HG03457 (cell line): ENCODE measurements around the gene APC.
"Not testable (repeated sequence)": the region's sequence is repeated elsewhere in the genome, so short reads cannot be mapped to it uniquely, and the experiment has no call there.

Source experiments
- ATAC-seq: cut with Tn5 transposase; IDR thresholded peaks from one replicate; pipeline ENCODE4 v1.9.1; 2021; ENCODE audit warnings: moderate number of reproducible peaks; ENCODE audit not compliant: unreplicated experiment

APC gene

GRCh38 chr5:112848116-112848811 lies 110.6 kb downstream of the APC start:
- peak; percentile 96 for ATAC-seq

- no peak for ATAC-seq
Measured at GRCh38 chr5:112849912-112850311, 112.2 kb downstream of the APC start.

DNA sequence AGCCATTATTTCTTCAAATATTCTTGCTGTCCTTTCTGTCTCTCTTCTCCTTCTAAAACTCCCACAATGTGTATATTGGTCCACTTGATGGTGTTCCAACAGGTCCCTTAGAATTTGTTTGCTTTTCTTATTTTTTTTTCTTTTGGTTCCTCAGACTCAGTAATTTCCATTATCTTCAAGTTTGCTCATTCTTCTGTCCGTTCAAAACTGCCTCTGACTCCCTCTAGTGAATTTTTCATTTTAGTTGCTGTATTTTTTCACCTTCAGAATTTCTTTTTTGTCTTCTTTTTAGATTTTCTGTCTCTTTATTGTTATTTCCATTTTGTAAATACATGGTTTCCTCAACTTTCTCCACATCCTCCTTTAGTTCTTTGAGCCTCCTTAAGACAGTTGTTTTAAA lies 117.0 kb downstream of the APC start:
- no peak for ATAC-seq

GRCh38 chr5:112857866-112858265 lies 120.2 kb downstream of the APC start:
- ATAC-seq: no peak

DNA sequence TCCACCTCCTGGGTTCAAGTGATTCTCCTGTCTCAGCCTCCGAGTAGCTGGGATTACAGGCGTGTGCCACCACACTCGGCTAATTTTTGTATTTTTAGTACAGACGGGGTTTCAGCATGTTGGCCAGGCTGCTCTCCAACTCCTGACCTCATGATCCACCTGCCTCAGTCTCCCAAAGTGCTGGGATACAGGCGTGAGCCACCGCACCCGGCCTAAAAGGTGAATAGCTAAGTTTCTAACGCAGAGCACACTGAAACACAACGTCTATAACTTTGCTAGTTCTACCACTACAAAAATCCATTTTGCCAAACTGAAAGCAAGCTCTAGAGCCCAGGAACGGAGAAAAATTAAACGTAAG lies 122.9 kb downstream of the APC start:
- ATAC-seq: not testable (repeated sequence)

- ATAC-seq: peak; percentile 96
Measured at GRCh38 chr5:112860929-112861637, 123.4 kb downstream of the APC start, which contains the start of gene SRP19. Gene SRP19, plus strand, starts transcription at chr5:112861287. Its CDS starts 90 bp downstream, at chr5:112861377.

DNA sequence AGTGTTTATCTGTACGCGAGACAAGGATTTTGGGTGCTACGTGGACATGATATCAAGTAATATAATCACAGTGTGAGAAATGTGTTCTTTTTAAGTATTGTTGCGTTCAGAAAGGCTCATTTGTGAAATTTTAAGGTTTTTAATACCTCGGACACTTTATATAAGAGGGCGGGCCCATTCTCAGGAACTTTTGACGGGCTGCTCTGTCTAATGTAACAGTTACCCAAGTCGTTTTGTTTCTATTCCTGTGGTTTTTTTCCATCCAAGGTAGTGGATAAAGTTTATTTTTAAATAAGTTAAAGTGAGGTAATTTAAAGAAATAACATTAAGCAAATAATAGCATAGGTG lies 123.9 kb downstream of the APC start:
- no peak for ATAC-seq

- no peak for ATAC-seq
Measured at GRCh38 chr5:112862085-112862484, 124.4 kb downstream of the APC start.

GRCh38 chr5:112863549-112863948 lies 125.9 kb downstream of the APC start:
- ATAC-seq: no peak

GRCh38 chr5:112865128-112865527 lies 127.4 kb downstream of the APC start:
- no peak for ATAC-seq

GRCh38 chr5:112866739-112867138 lies 129.1 kb downstream of the APC start:
- no peak for ATAC-seq

DNA sequence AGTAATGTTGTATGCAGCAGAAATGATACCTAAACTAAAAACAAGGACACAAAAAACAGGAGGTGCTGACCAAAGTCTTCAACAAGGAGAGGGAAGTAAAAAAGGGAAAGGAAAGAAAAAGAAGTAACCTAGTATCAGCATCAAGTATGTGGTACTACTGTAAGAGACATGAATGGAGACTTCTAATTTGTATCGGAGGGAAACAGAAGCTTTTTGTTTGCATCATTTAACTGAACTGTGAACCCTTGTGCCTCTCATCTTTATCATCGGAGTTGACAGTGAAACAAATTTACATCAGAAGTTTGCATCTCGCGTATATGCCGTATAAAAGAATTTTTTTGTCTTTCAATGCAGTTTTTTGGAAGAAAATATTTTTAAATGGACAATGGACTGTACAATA lies 129.7 kb downstream of the APC start:
- no peak for ATAC-seq

GRCh38 chr5:112869948-112870347 lies 132.3 kb downstream of the APC start:
- ATAC-seq: no peak

- no peak for ATAC-seq
Measured at GRCh38 chr5:112870966-112871365, 133.3 kb downstream of the APC start.

- ATAC-seq: no peak
Measured at GRCh38 chr5:112876362-112876761, 138.7 kb downstream of the APC start.

DNA sequence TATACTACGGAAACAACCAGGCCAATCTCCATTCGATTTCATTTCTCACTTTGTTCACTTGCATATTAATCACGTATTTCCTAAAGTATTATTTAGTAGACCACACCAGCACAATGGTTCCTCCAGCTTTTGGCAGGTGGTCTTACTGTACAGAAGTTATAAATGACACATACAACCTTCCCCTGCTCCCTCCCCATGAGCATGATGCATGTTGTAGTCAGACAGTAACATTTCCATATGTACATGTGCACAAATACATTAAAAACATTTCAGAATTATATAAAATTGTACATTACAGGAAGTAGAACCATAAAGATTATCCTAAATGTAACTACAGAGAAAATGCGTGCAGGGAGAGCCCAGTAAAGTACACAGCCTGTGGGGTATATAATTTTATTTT lies 140.4 kb downstream of the APC start:
- ATAC-seq: no peak

- no peak for ATAC-seq
Measured at GRCh38 chr5:112878760-112879159, 141.1 kb downstream of the APC start.

- no peak for ATAC-seq
Measured at GRCh38 chr5:112880219-112880964, 142.7 kb downstream of the APC start.

GRCh38 chr5:112883192-112883591 lies 145.5 kb downstream of the APC start:
- no peak for ATAC-seq

GRCh38 chr5:112885001-112885400 lies 147.3 kb downstream of the APC start:
- no peak for ATAC-seq

DNA sequence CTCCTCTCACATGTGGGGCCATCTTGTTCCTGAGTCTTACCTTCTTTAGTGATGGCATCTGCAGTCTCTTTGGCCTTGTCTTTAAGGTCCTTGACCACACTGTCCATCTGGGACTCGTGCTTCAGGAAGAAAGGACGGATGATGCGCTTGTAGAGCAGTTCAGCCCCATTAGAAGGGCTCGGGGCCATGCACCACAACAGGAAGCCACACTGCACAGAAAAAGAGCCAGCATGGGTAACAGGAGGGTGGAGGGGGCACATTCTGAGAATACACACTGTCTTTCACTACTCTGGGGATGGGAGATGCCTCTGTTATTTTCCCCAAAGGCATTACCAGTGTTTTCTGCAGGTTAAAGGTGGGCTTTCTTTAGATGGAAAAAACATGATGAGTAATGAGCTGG lies 149.3 kb downstream of the APC start:
- ATAC-seq: no peak

- not testable (repeated sequence) for ATAC-seq
Measured at GRCh38 chr5:112892066-112892465, 154.4 kb downstream of the APC start.
